GM12891 (cell line): Measurements from ENCODE around the gene TAOK2.

Experiments used
- DNase-seq: peaks from one replicate; pipeline ENCODE4 v3.0.0; 2011; ENCODE audit warnings: low spot score; ENCODE audit not compliant: insufficient read length
- FAIRE-seq: peaks from 2 replicates; lab custom pipeline; 2011; peaks lifted over from hg19 to GRCh38; lab: Jason Lieb, UNC
- PAX5 ChIP-seq: IDR thresholded peaks from 2 replicates; pipeline ENCODE4 v1.6.1; 2011; ENCODE audit warnings: low read length, moderate library complexity, mild to moderate bottlenecking; ENCODE audit not compliant: insufficient read depth, severe bottlenecking
- POLR2A ChIP-seq: IDR thresholded peaks from 2 replicates; pipeline ENCODE4 v1.6.1; 2011; ENCODE audit warnings: low read depth, low read length, control low read depth
- POLR2AphosphoS5 ChIP-seq: IDR thresholded peaks from 2 replicates; pipeline ENCODE4 v1.6.1; 2011; ENCODE audit warnings: low read depth, low read length, control low read depth
- POU2F2 ChIP-seq: IDR thresholded peaks from 2 replicates; pipeline ENCODE4 v1.6.1; 2011; ENCODE audit warnings: low read depth, mild to moderate bottlenecking, control low read depth, low read length, moderate library complexity
- SPI1 ChIP-seq: IDR thresholded peaks from 2 replicates; pipeline ENCODE4 v1.6.1; 2011; ENCODE audit warnings: low read depth, low read length, control low read depth
- TAF1 ChIP-seq: IDR thresholded peaks from 2 replicates; pipeline ENCODE4 v1.6.1; 2011; ENCODE audit warnings: low read depth, low read length, control low read depth

TAOK2 gene

DNA sequence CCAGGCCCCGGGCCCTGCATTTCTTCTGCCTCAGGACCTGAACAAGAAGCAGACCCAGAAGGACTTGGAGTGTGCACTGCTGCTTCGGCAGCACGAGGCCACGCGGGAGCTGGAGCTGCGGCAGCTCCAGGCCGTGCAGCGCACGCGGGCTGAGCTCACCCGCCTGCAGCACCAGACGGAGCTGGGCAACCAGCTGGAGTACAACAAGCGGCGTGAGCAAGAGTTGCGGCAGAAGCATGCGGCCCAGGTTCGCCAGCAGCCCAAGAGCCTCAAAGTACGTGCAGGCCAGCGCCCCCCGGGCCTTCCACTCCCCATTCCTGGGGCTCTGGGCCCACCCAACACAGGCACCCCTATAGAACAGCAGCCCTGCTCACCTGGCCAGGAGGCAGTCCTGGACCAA, 12.6 kb downstream of the TAOK2 start:
- no peak for FAIRE-seq
- TF ChIP-seq POU2F2: no peak
- no peak for DNase-seq

DNA sequence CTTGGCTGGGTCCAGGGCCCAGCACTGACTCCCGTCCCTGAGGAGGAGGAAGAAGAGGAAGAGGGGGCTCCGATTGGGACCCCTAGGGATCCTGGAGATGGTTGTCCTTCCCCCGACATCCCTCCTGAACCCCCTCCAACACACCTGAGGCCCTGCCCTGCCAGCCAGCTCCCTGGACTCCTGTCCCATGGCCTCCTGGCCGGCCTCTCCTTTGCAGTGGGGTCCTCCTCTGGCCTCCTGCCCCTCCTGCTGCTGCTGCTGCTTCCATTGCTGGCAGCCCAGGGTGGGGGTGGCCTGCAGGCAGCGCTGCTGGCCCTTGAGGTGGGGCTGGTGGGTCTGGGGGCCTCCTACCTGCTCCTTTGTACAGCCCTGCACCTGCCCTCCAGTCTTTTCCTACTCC, 13.3 kb downstream of the TAOK2 start:
- FAIRE-seq (no peak), DNase-seq (no peak)
- TF ChIP-seq TAF1 (no peak), POLR2A (no peak), PAX5 (no peak), POU2F2 (no peak), POLR2AphosphoS5 (no peak), SPI1 (no peak)

DNA sequence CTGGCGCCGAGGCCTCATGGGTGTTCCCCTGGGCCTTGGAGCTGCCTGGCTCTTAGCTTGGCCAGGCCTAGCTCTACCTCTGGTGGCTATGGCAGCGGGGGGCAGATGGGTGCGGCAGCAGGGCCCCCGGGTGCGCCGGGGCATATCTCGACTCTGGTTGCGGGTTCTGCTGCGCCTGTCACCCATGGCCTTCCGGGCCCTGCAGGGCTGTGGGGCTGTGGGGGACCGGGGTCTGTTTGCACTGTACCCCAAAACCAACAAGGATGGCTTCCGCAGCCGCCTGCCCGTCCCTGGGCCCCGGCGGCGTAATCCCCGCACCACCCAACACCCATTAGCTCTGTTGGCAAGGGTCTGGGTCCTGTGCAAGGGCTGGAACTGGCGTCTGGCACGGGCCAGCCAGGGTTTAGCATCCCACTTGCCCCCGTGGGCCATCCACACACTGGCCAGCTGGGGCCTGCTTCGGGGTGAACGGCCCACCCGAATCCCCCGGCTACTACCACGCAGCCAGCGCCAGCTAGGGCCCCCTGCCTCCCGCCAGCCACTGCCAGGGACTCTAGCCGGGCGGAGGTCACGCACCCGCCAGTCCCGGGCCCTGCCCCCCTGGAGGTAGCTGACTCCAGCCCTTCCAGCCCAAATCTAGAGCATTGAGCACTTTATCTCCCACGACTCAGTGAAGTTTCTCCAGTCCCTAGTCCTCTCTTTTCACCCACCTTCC, 13.9 kb downstream of the TAOK2 start:
- DNase-seq: no peak
- no peak for TF ChIP-seq POLR2A
- TF ChIP-seq POLR2AphosphoS5: no peak
- TF ChIP-seq TAF1: no peak
- no peak for TF ChIP-seq SPI1
- TF ChIP-seq PAX5: no peak
- no peak for TF ChIP-seq POU2F2
- no peak for FAIRE-seq

DNA sequence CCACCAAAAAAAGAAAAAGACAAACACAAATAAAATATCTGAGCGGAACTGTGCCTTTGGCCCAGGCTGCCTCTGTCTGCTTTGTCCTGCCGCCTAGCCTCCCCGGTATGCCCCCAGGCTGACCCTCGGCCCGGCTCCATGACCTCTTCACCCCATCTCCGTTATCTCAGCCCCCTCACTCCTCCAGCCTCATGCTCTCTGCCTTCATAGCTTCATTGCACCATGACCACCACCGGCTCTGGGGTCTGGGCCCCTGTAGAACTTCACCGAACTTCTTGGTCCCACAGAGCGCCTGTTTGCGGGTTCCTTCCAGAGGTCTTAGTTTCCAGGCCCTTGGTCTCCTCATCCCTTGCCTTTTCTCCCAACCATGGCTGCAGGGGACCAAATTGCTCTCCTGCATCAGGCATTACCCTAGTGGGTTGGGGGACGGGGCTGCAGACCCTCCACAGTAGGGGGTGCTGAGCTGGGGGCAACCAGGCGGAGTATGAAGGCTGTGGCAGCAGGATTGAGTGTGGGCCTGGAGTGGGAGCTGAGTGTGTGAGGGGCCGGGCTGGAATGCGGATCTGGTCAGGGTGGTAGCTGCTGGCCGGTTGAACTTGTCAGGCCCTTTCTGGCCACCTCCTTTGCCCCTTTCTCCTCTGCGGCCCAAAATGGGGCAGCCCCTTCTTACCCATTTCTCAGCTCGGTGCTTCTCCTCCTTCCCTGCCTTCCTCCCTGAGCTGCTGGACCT, 14.8 kb downstream of the TAOK2 start:
- FAIRE-seq (no peak), DNase-seq (no peak)
- TF ChIP-seq POU2F2: no peak

DNA sequence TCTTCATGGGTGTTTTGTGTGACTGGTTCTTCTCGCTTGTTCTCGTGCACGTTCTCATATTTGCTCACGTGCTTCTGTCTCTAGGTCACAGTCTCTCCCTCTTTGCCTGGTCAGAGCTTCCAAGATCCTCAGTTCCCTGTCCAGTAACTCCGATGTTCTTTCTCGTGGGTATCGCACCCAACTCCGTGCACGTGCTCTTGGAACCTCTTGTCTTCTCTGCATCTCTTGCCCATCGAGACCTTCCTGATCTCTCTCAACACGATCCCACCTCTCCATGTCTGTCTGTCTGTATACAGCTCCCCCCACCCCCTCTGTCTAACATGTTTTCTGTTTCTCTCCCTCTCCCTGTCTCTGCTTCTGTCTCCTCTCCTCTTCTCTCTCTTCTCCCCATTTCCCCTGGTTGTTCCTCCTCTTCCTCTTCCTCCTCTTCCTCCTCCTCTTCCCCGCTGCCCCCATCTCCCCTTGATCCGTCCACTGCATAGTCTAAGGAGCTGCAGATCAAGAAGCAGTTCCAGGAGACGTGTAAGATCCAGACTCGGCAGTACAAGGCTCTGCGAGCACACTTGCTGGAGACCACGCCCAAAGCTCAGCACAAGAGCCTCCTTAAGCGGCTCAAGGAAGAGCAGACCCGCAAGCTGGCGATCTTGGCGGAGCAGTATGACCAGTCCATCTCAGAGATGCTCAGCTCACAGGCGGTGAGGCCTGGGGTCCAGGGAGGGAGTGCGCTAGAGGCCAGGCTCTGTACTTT, 15.6 kb downstream of the TAOK2 start:
- DNase-seq (no peak), FAIRE-seq (no peak)
- no peak for TF ChIP-seq TAF1
- TF ChIP-seq PAX5: no peak
- TF ChIP-seq POU2F2: no peak
- TF ChIP-seq POLR2AphosphoS5: no peak
- no peak for TF ChIP-seq SPI1
- TF ChIP-seq POLR2A: no peak

DNA sequence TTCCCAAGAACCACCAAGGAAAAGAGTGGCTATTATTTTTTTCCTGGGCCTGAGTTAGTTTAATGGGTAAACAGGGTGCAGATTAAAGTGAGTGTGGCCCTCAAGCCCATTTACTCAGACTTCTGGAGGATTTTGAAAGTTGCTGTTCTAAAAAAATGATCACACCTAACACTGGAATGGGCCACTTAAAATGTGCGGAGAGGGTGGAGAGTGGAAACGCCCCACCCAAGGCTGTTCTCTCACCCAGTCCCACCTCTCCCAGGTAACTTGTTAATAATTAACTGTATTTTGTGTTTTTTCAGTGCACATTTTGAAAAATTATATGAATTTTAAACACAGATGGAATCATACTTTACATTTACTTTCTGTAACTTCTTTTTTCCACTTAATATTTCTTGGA, 16.4 kb downstream of the TAOK2 start:
- DNase-seq (no peak), FAIRE-seq (no peak)
- TF ChIP-seq POLR2AphosphoS5: no peak

DNA sequence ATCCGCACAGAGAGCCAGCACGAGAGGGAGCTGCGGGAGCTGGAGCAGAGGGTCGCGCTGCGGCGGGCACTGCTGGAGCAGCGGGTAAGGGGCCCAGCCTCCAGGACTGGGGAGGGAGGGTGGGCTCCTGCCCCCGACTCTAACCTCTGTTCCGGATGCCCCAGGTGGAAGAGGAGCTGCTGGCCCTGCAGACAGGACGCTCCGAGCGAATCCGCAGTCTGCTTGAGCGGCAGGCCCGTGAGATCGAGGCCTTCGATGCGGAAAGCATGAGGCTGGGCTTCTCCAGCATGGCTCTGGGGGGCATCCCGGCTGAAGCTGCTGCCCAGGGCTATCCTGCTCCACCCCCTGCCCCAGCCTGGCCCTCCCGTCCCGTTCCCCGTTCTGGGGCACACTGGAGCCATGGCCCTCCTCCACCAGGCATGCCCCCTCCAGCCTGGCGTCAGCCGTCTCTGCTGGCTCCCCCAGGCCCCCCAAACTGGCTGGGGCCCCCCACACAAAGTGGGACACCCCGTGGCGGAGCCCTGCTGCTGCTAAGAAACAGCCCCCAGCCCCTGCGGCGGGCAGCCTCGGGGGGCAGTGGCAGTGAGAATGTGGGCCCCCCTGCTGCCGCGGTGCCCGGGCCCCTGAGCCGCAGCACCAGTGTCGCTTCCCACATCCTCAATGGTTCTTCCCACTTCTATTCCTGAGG, 17.4 kb downstream of the TAOK2 start:
- TF ChIP-seq PAX5 (no peak), POU2F2 (no peak), SPI1 (no peak), POLR2AphosphoS5 (no peak), TAF1 (no peak), POLR2A (no peak)
- DNase-seq (no peak), FAIRE-seq (no peak)

DNA sequence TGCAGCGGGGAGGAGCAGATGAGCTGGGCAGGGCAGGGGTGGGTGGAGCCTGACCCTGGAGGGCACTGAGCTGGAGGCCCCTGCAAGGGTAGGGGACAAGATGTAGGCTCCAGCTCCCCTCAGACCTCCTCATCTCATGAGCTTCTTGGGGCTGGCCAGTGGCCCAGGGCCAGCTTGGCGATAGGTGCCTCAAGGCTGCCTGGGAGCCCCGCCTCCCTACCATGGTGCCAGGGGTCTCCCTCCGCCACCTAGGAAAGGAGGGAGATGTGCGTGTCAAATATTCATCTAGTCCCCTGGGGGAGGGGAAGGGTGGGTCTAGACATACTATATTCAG, 17.9 kb downstream of the TAOK2 start:
- TF ChIP-seq TAF1 (no peak), POLR2AphosphoS5 (no peak), POLR2A (no peak), PAX5 (no peak), POU2F2 (no peak), SPI1 (no peak)
- FAIRE-seq: no peak
- DNase-seq: no peak

DNA sequence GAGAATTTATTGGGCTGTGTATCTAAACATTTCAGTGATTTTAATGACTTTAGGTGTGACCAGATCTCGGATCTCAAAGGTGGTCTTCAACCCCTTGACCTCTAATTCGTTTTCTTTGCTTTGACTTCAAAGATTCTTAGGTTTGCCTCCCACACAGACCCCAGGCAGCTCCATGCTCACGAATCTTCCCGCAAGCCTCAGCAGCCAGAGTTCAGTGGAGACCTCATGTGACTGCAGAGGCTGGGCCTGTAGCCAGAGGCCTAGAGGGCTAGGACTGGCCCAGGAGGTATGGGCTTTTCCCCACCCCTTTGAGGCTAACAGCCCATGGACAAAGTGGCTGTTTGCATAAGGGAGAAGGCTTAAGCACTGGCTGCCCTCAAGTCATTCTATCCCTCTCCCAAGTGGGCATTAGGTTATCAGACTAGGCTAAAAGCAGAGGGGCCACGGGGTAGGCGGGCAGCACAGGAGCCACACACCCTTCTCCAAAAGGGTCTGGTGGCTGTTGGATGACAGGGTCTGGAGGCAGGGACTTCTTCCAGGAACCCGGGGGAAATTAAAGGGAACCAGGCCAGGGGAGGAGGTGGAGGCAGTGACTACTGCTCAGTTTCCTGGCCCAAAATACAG, 18.8 kb downstream of the TAOK2 start:
- TF ChIP-seq SPI1 (no peak), POU2F2 (no peak), POLR2AphosphoS5 (no peak), PAX5 (no peak), TAF1 (no peak), POLR2A (no peak; the same call in 1 of the 2 replicates)
- DNase-seq: no peak

More for the DNA sequence above, 18.8 kb downstream of the TAOK2 start:
- no peak for FAIRE-seq
